NCI-H2196 (cell line): ENCODE results near the gene EDAR.

Experiments
- DNase-seq: peaks from one replicate; lab custom pipeline; 2025; ENCODE audit not compliant: unreplicated experiment; lab: John Stamatoyannopoulos, UW

EDAR gene

GRCh38 chr2:108868911-108869310 lies 120.1 kb downstream of the EDAR start:
- DNase-seq, result no peak

GRCh38 chr2:108866041-108866440 lies 123.0 kb downstream of the EDAR start:
- no peak for DNase-seq

- no peak for DNase-seq
Measured at GRCh38 chr2:108858894-108859293, 130.1 kb downstream of the EDAR start.

GRCh38 chr2:108855194-108855593 lies 133.8 kb downstream of the EDAR start:
- DNase-seq, result peak; percentile 21

- no peak for DNase-seq
Measured at GRCh38 chr2:108854484-108854883, 134.5 kb downstream of the EDAR start.

- DNase-seq, result no peak
Measured at GRCh38 chr2:108853421-108853820, 135.6 kb downstream of the EDAR start.

- DNase-seq, result no peak
Measured at GRCh38 chr2:108852375-108852774, 136.6 kb downstream of the EDAR start.

GRCh38 chr2:108847000-108847399 lies 142.0 kb downstream of the EDAR start:
- no peak for DNase-seq

- no peak for DNase-seq
Measured at GRCh38 chr2:108845923-108846322, 143.1 kb downstream of the EDAR start.
